HG03558 (cell line): ENCODE results near the gene ALOX15B.

Experiments used
- ATAC-seq: cut with Tn5 transposase; IDR thresholded peaks from one replicate; pipeline ENCODE4 v1.9.1; 2021; ENCODE audit warnings: moderate number of reproducible peaks; ENCODE audit not compliant: unreplicated experiment; ENCODE audit errors: extremely low read depth

Gene ALOX15B

GRCh38 chr17:8038954-8039610, at the start of gene ALOX15B:
TSS of gene ALOX15B (plus strand) at chr17:8039059. CDS start at chr17:8039156, 97 bp downstream.
- no peak for ATAC-seq

DNA sequence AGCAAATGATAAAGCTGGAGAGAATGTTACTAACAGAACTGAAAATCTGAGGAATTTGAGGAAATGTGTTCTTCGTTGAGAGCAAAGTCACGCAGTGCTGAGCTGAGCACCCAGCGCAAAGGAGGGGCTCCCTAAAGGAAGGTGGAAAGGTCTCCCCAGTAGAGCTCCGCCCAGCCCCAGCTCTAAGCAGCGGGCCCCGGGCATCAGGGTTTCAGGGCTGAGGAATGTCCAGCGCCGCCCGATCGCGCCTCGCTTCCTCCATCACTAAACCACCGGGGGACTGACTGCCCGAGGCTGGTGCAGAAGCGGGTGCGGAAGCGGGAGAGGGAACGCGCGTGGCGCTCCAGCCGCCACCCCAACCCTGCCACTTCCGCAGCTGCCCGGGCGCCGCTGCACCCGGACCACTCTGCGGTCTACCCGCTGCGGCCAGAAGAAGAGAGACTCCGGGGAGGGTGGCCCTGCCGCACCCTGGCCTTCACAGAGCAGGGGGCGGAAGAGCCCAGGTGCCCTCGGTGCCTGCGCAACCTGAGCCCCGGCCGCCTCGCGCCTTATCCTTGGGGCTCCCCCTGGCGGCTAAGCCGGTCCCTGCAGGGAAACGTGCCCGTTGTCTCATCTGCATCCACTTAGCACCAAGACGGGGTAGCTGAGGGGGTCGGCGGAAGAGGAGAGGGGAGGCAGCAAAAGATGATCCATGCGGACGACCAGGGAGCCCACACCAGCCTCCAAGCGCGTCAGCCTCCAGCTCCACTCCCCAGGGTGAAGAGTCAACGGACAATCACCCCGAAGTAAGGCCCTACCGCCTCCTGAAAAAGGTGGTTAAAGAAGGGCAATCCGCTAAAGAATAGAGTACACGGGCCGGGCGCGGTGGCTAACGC, 48.8 kb upstream of the ALOX15B start:
- ATAC-seq: no peak

- ATAC-seq: no peak
These were observed 46.3 kb upstream of the ALOX15B start for GRCh38 chr17:7992516-7992915.

DNA sequence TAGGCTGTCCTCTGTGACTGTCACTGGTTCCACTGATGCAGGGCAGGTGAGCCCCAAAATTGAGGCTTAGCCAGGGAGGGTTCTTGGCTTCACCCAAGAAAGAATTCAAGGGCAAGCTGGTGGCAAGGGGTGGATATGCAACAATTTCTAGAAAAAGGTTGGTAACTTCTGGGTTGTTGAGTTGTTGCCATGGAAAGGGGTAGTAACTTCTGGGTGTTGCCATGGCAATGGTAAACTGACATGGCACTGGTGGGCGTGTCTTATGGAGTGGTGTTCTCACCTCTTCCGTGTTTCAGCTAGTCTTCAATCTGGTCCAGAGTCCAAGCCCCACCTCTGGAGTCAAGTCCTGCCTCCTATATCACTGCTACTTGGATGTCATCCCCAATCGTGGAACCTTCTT, 45.9 kb upstream of the ALOX15B start:
- ATAC-seq: no peak

- no peak for ATAC-seq
These were observed 44.8 kb upstream of the ALOX15B start for GRCh38 chr17:7993972-7994589.

DNA sequence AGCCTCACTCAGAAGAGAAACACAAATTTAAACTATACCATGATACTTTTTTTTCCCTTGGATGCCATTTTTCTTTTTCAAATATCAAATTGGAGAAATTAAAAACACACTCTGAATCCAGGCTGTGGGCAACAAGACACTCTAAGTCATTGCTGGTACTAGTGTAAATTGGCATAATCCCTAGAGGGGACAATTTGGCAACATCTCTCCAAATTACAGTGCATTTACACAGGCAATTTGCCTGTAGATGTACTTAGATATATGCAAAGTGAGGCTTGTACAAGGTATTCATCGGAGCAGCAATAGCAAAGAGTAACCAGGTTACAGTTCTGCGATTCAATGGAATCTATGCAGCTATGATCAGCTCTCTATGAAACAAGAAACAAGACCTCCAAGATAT, 43.1 kb upstream of the ALOX15B start:
- ATAC-seq: no peak

DNA sequence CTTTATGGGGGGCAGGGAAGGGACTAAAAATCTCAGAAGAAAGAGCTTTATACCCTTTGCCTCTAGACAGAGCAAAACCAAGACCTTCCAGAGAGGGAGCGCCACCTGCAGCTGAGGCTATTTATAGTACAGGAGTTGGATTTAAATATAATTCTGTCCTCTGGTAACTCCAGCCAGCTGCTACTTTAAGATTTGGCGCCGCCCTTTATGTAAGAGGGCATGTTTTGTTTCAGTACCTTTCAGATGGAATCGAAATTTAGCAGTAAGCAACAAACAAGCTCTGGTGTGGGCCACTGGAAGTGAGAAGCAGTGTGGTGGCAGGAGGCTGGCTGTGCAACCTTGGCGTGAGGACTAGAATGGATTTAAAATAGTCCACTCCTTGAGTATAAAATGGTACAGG, 41.7 kb upstream of the ALOX15B start:
- ATAC-seq: no peak

DNA sequence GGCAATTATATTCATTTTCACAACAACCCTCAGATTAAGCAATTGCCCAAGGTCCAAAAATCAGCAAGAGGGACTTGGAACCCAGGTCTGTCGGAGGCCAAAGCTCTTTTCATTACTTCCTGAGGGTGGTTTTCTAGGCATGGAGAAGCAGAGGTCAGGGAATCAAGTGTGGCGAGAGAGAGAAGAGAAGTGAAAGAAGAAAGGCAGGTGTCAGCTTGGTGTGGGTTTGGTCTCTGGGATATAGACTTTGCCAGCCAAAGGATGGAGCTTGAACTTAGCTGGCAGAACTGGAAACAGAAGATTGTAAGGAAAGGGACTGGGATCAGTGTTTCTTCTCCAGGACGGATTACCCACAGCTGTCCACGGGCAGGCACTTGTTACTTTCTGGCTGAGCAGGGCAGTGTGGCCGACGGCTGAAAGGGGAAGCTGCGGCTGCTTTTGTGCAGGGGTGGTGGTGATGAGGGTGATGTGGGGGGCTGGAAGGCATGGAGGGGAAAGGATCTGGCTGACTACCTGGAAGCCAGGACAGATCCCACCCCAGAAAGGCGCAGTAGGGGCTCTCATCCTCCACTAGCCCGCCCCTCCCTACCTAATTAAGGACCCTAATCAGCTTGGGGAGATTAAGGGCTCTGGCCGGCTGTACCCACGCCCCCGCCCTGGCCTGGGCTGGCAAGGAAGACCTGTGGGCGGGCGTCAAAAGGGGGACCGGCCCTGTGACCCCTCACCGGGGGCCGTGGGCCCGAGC, 36.7 kb upstream of the ALOX15B start, which contains the start of gene GUCY2D:
Gene GUCY2D, plus strand, starts transcription at position 640 of the 745 bp plus-strand sequence. CDS start 433 bp downstream, outside the sequence.
- ATAC-seq: no peak

GRCh38 chr17:8002721-8003593, 35.9 kb upstream of the ALOX15B start:
- no peak for ATAC-seq

DNA sequence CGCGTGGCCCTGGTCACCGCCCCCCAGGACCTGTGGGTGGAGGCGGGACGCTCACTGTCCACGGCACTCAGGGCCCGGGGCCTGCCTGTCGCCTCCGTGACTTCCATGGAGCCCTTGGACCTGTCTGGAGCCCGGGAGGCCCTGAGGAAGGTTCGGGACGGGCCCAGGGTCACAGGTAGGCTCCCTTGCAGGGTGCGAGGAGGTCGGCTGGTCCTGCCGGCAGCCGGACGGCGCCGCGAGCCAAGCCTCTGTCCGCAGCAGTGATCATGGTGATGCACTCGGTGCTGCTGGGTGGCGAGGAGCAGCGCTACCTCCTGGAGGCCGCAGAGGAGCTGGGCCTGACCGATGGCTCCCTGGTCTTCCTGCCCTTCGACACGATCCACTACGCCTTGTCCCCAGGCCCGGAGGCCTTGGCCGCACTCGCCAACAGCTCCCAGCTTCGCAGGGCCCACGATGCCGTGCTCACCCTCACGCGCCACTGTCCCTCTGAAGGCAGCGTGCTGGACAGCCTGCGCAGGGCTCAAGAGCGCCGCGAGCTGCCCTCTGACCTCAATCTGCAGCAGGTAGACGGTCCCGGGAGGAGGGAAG, 35.2 kb upstream of the ALOX15B start:
- ATAC-seq: no peak

DNA sequence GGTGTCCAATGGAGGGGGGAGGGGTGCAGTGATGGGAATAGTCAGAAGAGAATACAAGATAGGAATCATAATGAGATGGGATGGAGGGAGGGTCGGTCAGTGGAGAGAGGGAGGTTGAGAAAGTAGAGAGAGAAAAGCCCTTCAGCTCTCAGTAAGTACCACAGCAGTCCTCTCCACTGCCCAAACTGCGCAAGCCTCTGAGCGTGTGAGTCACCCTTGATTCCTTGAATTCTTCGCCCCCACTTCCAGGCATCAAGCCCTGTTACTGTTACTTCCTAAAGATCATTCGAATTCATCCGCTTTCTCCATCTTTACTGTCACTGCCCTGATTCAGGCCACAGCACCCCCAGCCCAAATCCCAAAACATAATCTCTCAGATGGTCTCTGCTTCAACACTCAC, 34.0 kb upstream of the ALOX15B start:
- ATAC-seq: no peak

GRCh38 chr17:8005357-8005756, 33.5 kb upstream of the ALOX15B start:
- no peak for ATAC-seq

- ATAC-seq: no peak
These were observed 32.7 kb upstream of the ALOX15B start for GRCh38 chr17:8005967-8006730.

DNA sequence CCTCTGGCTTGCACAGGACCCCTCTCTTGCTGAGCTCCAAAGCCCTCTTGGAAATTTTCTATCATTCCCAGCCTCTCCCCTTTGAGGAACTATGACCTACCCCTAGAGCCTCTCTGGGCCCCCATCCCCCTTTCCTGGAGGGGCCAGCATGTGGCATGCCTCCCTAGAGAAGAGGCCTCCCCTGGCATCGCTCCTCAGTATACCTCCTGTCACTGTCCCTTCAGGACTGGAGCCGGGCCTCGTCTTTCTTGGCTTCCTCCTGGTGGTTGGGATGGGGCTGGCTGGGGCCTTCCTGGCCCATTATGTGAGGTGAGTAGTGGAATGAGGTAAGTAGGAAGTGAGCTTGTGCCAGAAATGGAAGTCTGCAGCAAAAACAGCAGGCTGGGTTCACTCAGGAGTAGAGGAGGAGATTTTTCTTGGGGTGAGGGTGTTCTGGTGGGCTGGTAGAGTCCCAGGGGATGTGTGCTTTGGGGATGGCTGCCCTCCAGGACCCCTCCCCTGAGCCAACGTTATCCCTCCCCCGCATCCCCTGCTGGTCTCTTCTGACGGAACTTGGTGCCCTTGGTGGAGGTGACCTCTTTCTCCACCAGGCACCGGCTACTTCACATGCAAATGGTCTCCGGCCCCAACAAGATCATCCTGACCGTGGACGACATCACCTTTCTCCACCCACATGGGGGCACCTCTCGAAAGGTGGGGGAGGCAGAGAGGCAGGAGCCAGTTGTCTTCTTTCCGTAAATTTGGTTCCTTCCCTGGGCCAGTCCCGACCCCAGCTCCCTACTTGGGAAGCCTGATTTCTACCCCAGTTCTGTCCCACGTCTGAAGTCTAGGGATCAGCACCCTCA, 31.8 kb upstream of the ALOX15B start:
- no peak for ATAC-seq

GRCh38 chr17:8007836-8008235, 31.0 kb upstream of the ALOX15B start:
- no peak for ATAC-seq

DNA sequence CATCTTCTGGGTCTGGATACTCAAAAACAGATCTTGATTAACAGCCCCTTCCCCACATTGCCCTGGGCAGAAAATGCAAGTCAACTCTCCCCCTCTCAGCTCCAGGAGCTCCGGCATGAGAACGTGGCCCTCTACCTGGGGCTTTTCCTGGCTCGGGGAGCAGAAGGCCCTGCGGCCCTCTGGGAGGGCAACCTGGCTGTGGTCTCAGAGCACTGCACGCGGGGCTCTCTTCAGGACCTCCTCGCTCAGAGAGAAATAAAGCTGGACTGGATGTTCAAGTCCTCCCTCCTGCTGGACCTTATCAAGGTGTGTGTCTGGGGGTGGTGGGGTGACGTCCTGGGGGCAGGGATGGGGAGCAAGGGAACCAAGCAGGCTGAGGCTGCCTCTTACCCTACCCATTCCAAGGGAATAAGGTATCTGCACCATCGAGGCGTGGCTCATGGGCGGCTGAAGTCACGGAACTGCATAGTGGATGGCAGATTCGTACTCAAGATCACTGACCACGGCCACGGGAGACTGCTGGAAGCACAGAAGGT, 26.7 kb upstream of the ALOX15B start:
- no peak for ATAC-seq

- no peak for ATAC-seq
These were observed 25.7 kb upstream of the ALOX15B start for GRCh38 chr17:8012996-8013640.
